ENCODE results near the gene SLIT3.

SLIT3 gene

GRCh38 chr5:168974082-168974481, 326.9 kb downstream of the SLIT3 start:
- DNase-seq (ENCODE audit: low read depth in 1 of 2, low spot score in 1 of 2), result no peak
- no peak overlapping the region for H3K27ac ChIP-seq (replicated peaks)
- H3K4me3 ChIP-seq (replicated peaks; ENCODE audit: insufficient read depth, low read length), result no peak overlapping the region
- no peaks in the 10 kb centered on the region for H3K27me3 ChIP-seq (ENCODE audit: insufficient read depth, poor library complexity, severe bottlenecking)
- TF ChIP-seq POLR2AphosphoS5 (IDR thresholded peaks at IDR 0.05; ENCODE audit: low read depth) (no peak), CTCF (IDR thresholded peaks at IDR 0.05; ENCODE audit: insufficient read depth, low read length) (no peak), GABPA (IDR thresholded peaks at IDR 0.05; ENCODE audit: low read depth) (no peak), SPI1 (IDR thresholded peaks at IDR 0.05; ENCODE audit: borderline replicate concordance, low read depth) (no peak), REST (IDR thresholded peaks at IDR 0.05; ENCODE audit: insufficient replicate concordance, low read depth) (no peak)

- no peak for TF ChIP-seq GABPA (IDR thresholded peaks at IDR 0.05; ENCODE audit: low read depth)
- TF ChIP-seq REST (IDR thresholded peaks at IDR 0.05; ENCODE audit: insufficient replicate concordance, low read depth), result no peak
- no peak for TF ChIP-seq SPI1 (IDR thresholded peaks at IDR 0.05; ENCODE audit: borderline replicate concordance, low read depth)
- no peak for TF ChIP-seq POLR2AphosphoS5 (IDR thresholded peaks at IDR 0.05; ENCODE audit: low read depth)
- no peak for TF ChIP-seq CTCF (IDR thresholded peaks at IDR 0.05; ENCODE audit: insufficient read depth, low read length)
- H3K27me3 ChIP-seq (ENCODE audit: insufficient read depth, poor library complexity, severe bottlenecking), result no peaks in the 10 kb centered on the region
- H3K27ac ChIP-seq (replicated peaks), result no peak overlapping the region
- no peak overlapping the region for H3K4me3 ChIP-seq (replicated peaks; ENCODE audit: insufficient read depth, low read length)
- no peak for DNase-seq (ENCODE audit: low read depth in 1 of 2, low spot score in 1 of 2)
Measured at GRCh38 chr5:168972731-168973130, 328.2 kb downstream of the SLIT3 start.

GRCh38 chr5:168971100-168971499, 329.8 kb downstream of the SLIT3 start:
- Histone ChIP-seq H3K27me3 (ENCODE audit: insufficient read depth, poor library complexity, severe bottlenecking) (peaks cover 4% of the 10 kb centered on the region), H3K27ac (replicated peaks) (no peak overlapping the region), H3K4me3 (replicated peaks; ENCODE audit: insufficient read depth, low read length) (no peak overlapping the region)
- DNase-seq (ENCODE audit: low read depth in 1 of 2, low spot score in 1 of 2), result no peak
- TF ChIP-seq CTCF (IDR thresholded peaks at IDR 0.05; ENCODE audit: insufficient read depth, low read length) (no peak), POLR2AphosphoS5 (IDR thresholded peaks at IDR 0.05; ENCODE audit: low read depth) (no peak), SPI1 (IDR thresholded peaks at IDR 0.05; ENCODE audit: borderline replicate concordance, low read depth) (no peak), GABPA (IDR thresholded peaks at IDR 0.05; ENCODE audit: low read depth) (no peak), REST (IDR thresholded peaks at IDR 0.05; ENCODE audit: insufficient replicate concordance, low read depth) (no peak)
